GM06990 (cell line): ENCODE measurements around the gene CNOT2.
A peak's percentile ranks its signal among the peaks of the same experiment; 100 is the strongest.

Experiments used
- DNase-seq: peaks from one replicate; pipeline ENCODE4 v3.0.0-alpha.2; 2011; ENCODE audit not compliant: insufficient read length; ENCODE audit errors: extremely low read depth
- H3K27me3 ChIP-seq: replicated peaks from 2 replicates; pipeline ENCODE4 v1.6.0; 2011; ENCODE audit warnings: low read length; ENCODE audit not compliant: control insufficient read depth, insufficient read depth
- H3K36me3 ChIP-seq: 2 replicates; pipeline ENCODE4 v1.5.1; 2011; ENCODE audit warnings: low read length; ENCODE audit not compliant: control insufficient read depth, insufficient read depth
- H3K4me3 ChIP-seq: replicated peaks from 2 replicates; pipeline ENCODE4 v1.5.1; 2011; ENCODE audit warnings: low read depth, mild to moderate bottlenecking, control low read depth, low read length
- TF ChIP-seq, protein P1 (sequence below): IDR thresholded peaks from 2 replicates; pipeline ENCODE4 v1.5.1; 2011; ENCODE audit warnings: low read length, control low read depth, mild to moderate bottlenecking, inconsistent platforms; ENCODE audit not compliant: insufficient read depth, poor library complexity, severe bottlenecking

CNOT2 gene

DNA sequence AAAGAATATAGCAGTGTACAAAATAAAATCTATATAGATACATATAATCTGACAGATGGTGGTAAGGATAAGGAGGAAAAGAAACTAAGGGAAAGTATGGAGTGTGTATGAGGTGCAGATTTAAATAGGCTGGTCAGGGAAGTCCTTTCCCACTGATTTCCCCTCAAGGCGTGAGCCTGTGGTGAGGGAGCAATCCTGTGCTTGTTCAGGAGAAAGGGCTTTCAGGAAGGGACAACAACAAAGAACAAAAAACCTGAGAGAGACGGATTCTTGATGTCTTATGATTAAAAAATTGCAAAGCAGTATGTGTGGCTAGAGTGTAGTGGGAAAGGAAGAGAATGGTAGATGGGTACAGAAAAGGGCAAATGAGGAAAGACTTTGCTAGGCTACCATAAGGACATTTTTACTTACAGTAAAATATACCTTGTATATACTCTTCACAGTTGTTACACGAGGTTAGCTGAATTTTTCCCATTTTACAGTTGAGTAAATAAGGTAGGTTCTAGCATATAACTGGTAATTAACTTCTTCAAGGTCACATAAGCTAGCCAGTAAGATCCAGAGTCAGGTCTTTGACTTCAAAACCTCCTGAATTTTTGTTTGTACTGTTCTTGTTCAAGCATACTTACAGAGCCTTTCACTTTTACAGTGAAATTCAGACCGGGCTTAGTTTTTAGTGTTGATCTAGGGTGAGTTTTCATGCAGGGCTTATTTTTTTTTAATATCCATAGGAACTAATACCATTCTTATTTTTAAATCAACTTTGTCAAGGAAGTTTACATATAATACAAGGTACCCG, 15.6 kb downstream of the CNOT2 start:
- TF ChIP-seq, protein P1, sequence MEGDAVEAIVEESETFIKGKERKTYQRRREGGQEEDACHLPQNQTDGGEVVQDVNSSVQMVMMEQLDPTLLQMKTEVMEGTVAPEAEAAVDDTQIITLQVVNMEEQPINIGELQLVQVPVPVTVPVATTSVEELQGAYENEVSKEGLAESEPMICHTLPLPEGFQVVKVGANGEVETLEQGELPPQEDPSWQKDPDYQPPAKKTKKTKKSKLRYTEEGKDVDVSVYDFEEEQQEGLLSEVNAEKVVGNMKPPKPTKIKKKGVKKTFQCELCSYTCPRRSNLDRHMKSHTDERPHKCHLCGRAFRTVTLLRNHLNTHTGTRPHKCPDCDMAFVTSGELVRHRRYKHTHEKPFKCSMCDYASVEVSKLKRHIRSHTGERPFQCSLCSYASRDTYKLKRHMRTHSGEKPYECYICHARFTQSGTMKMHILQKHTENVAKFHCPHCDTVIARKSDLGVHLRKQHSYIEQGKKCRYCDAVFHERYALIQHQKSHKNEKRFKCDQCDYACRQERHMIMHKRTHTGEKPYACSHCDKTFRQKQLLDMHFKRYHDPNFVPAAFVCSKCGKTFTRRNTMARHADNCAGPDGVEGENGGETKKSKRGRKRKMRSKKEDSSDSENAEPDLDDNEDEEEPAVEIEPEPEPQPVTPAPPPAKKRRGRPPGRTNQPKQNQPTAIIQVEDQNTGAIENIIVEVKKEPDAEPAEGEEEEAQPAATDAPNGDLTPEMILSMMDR, result no peak
- Histone ChIP-seq H3K27me3 (no peaks in the 10 kb centered on the region), H3K36me3 (no peaks in the 10 kb centered on the region), H3K4me3 (no peak overlapping the region)
- DNase-seq, result no peak

DNA sequence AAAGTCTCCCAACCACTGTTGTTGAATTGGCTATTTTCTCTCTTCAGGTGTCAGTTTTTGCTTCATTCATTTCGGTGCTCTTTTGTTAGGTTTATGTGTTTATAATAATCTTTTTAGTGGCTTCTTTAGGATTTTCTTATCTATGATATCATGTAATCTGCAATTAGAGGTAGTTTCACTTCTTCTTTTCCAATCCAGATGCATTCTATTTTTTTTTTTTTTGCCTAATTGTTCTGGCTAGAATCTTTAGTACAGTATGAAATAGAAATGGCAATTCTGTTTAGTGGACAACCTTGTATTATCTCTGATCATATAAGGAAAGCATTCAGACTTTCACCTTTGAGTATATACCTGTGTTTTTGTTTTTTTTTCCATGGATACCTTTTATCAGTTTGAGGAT, 17.4 kb downstream of the CNOT2 start:
- Histone ChIP-seq H3K36me3 (no peaks in the 10 kb centered on the region), H3K27me3 (no peaks in the 10 kb centered on the region), H3K4me3 (no peak overlapping the region)
- TF ChIP-seq, protein P1, result no peak
- DNase-seq, result peak; percentile 46

DNA sequence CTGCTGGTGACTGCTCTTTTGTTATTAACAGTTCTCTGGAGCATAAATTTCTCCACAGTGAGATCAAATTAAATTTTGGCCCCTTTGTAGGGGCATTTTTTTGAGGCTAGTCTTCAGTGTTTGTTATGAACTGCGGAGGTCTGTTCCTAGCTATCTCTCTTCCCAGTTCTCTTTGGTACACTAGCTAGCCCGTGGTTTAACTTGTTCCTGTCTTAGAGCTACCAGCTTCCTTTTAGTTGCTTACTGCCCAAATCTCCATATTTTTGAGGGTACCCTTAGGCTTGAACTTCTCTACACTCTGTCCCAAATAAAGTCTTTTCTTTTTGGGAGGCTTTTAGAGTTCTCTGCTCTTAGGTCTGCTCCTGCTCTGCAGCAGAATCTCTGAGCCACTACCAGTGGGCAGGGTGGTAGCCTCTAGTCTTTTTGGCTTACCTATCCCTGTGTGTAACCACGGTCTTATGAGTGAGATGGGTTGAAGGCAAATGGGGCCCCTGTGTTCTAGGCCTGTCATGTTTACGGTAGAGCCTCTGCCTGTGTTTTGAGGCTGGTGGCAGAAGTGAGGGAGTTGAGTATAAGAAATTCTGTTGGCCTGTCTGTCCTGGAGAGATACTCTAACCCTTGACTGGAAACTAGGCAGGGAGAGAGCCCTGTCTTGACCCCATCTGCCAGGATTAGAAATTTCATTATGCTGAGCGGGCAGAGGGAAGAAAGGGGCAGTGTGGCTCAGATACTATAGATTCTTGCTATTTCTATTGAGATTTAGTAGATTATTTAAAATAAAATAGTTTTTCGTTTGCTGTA, 21.0 kb downstream of the CNOT2 start:
- no peak for DNase-seq
- no peak overlapping the region for H3K4me3 ChIP-seq
- TF ChIP-seq, protein P1, result no peak
- no peaks in the 10 kb centered on the region for H3K36me3 ChIP-seq
- no peaks in the 10 kb centered on the region for H3K27me3 ChIP-seq

DNA sequence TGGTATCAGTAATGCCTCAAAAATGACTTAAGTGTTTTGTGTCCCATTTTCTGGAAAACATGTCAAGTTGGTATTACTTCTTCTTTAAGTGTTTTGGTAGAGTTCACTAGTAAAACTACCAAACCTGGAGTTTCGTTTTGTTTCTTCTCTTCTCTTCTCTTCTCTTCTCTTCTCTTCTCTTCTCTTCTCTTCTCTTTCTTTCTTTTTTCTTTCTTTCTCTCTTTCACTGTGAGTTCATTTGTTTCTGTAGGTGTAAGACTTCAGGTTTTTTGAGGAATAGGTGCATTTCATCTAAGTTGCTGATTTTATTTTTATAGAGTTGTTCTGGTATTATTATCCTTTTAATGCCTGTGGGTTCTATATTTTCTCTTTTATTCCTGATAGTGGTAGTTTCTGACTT, 21.9 kb downstream of the CNOT2 start:
- no peaks in the 10 kb centered on the region for H3K36me3 ChIP-seq
- TF ChIP-seq, protein P1, result no peak
- DNase-seq, result no peak
- no peak overlapping the region for H3K4me3 ChIP-seq
- no peaks in the 10 kb centered on the region for H3K27me3 ChIP-seq

DNA sequence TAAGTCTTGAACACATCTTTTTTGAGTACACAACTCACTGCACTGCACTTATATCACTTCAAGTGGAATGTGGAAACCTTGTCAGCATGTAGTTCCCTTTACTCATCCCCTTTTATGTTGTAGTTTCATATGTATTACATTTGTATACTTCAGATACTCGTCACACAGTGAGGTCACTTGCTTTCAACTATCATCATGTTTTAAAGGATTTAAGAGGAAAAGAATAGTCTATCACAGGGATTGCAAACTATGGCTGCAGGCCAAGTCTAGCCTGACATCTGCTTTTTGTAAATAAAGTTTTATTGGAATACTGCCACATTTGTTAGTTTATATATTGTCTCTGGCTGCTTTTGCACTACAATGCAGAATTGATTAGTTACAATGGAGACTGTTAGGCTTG, 24.3 kb downstream of the CNOT2 start:
- TF ChIP-seq, protein P1, result no peak
- Histone ChIP-seq H3K36me3 (no peaks in the 10 kb centered on the region), H3K4me3 (no peak overlapping the region), H3K27me3 (no peaks in the 10 kb centered on the region)
- no peak for DNase-seq
